Measurements from ENCODE around the gene DRD3. TPM values are rescaled to one million over a fixed set of nuclear protein-coding genes. Genes with fewer than 3 reads are reported as not detected.

The DRD3 gene
- total RNA-seq, 6 experiments from 2014 or later = not detected

DNA sequence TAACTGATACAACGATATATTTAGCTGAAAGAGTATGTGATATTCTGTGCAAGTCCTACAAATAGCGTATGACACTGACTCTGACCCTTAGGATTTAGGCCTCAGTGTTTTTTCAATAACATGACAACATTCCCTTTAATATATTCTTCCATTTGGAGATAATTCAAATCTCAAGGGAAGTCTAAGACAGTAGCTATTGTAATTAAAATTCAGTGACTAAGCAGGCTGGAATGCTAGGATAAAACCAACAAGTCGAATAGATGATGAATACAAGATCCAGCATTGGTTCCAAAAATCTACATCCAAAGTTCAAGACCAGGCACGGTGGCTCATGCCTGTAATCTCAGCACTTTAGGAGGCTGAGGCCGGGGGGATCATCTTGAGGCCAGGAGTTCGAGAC is 66.2 kb downstream of the DRD3 start:
- Mint-ChIP-seq H3K36me3 (ENCODE audit: low read depth) (no peaks in the 10 kb centered on the region), H3K4me3 (no peak overlapping the region), H3K4me1 (ENCODE audit: low read depth) (peaks cover 29% of the 10 kb centered on the region), H3K27me3 (ENCODE audit: insufficient read depth) (peaks cover 6% of the 10 kb centered on the region), H3K9me3 (no peaks in the 10 kb centered on the region), H3K27ac (no peak overlapping the region)
- TF ChIP-seq, protein P1, sequence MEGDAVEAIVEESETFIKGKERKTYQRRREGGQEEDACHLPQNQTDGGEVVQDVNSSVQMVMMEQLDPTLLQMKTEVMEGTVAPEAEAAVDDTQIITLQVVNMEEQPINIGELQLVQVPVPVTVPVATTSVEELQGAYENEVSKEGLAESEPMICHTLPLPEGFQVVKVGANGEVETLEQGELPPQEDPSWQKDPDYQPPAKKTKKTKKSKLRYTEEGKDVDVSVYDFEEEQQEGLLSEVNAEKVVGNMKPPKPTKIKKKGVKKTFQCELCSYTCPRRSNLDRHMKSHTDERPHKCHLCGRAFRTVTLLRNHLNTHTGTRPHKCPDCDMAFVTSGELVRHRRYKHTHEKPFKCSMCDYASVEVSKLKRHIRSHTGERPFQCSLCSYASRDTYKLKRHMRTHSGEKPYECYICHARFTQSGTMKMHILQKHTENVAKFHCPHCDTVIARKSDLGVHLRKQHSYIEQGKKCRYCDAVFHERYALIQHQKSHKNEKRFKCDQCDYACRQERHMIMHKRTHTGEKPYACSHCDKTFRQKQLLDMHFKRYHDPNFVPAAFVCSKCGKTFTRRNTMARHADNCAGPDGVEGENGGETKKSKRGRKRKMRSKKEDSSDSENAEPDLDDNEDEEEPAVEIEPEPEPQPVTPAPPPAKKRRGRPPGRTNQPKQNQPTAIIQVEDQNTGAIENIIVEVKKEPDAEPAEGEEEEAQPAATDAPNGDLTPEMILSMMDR (IDR thresholded peaks at IDR 0.05) = no peak
- peak; percentile 21 for DNase-seq

DNA sequence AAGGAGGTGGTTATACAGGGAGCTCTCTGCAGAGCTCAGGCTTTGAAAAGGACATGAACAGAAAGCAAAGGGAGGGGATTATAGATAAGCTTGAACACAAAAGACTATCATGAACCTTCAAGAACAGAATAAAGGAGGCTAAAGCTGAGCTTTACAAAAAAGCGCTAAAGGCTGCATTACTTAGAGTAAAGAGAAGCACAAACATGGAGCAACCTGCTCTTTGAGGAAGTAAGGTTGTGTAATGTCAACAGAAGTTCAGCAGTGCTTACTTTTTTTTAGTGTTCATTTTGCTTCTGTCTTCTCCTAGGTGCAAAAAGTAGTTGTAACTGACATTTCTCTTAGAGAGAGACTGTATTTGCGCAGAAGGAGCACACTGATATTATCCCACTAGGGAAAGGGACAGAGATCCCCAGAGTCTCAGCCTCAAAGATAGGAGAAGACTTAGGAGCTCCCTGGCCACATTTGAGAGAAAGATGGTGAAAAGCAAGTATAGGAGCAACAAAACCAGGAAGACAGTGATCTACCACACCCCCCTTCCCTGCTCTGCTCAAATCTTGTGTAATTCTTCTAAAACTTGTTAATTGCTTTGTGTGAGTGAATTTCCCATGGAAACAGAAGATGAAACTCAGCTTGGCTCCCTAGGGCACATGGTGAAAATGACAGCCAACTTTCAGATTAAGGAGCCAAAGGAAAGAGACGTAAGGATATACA is 67.6 kb downstream of the DRD3 start:
- no peak for DNase-seq
- TF ChIP-seq, protein P1 (IDR thresholded peaks at IDR 0.05) = no peak
- H3K27ac Mint-ChIP-seq = no peak overlapping the region
- no peaks in the 10 kb centered on the region for H3K9me3 Mint-ChIP-seq
- peaks cover 6% of the 10 kb centered on the region for H3K27me3 Mint-ChIP-seq (ENCODE audit: insufficient read depth)
- peaks cover 29% of the 10 kb centered on the region for H3K4me1 Mint-ChIP-seq (ENCODE audit: low read depth)
- no peak overlapping the region for H3K4me3 Mint-ChIP-seq
- no peaks in the 10 kb centered on the region for H3K36me3 Mint-ChIP-seq (ENCODE audit: low read depth)

DNA sequence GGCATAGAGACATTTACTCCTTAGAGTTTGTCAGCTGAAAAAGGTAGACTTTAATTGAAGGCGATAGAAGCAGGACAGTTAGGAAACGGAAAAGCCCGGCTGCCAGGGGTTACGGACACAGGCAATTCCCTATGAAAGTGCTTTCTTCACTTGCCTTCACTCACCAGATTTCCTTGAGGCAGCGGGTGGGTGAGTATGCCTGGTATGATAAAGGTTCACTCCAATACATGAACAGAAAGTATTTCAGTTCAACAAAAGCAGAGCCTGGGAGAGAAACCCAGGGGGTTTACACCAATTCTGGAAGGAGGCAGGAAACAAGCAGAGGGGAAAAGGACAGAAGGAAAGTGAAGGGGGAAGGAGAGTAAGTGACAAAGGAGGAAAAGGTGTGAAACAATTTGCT is 68.4 kb downstream of the DRD3 start:
- H3K9me3 Mint-ChIP-seq = no peaks in the 10 kb centered on the region
- no peak overlapping the region for H3K4me3 Mint-ChIP-seq
- peaks cover 29% of the 10 kb centered on the region for H3K4me1 Mint-ChIP-seq (ENCODE audit: low read depth)
- TF ChIP-seq, protein P1 (IDR thresholded peaks at IDR 0.05) = no peak
- H3K36me3 Mint-ChIP-seq (ENCODE audit: low read depth) = no peaks in the 10 kb centered on the region
- DNase-seq = no peak
- H3K27me3 Mint-ChIP-seq (ENCODE audit: insufficient read depth) = peaks cover 6% of the 10 kb centered on the region
- H3K27ac Mint-ChIP-seq = no peak overlapping the region

DNA sequence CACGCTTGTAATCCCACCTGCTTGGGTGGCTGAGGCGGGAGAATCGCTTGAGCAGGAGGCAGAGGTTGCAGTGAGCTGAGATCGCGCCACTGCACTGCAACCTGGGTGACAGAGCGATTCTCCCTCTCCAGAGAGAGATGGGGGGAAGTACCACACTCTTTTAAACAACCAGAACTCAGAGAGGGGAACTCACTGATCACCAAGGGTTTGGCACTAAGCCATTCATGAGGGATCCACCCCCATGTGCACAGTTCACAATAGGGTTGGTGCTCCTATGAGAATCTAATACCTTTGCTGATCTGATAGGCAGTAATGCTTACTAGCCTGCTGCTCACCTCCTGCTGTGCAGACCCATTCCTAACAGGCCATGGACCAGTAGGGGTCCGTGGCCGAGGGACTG is 70.7 kb downstream of the DRD3 start:
- H3K4me3 Mint-ChIP-seq = no peak overlapping the region
- TF ChIP-seq, protein P1 (IDR thresholded peaks at IDR 0.05) = no peak
- no peak for DNase-seq
- peaks cover 6% of the 10 kb centered on the region for H3K27me3 Mint-ChIP-seq (ENCODE audit: insufficient read depth)
- H3K4me1 Mint-ChIP-seq (ENCODE audit: low read depth) = peaks cover 30% of the 10 kb centered on the region
- H3K36me3 Mint-ChIP-seq (ENCODE audit: low read depth) = no peaks in the 10 kb centered on the region
- no peaks in the 10 kb centered on the region for H3K9me3 Mint-ChIP-seq
- H3K27ac Mint-ChIP-seq = no peak overlapping the region

DNA sequence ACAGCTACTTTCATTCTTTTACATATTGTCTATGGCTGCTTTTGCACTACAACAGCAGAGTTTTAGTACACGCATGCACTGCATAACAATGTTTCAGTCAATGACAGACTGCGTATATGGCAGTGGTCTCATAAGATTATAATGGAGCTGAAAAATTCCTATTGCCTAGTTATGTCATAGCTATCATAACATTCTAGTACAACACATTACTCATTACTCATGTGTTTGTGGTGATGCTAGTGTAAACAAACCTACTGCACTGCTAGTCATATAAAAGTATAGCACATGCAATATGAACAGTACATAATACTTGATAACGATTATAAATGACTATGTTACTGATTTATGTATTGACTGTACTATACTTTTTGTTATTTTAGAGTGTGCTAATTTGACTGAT is 74.4 kb downstream of the DRD3 start:
- H3K36me3 Mint-ChIP-seq (ENCODE audit: low read depth) = no peaks in the 10 kb centered on the region
- DNase-seq = peak; percentile 66
- H3K4me3 Mint-ChIP-seq = no peak overlapping the region
- no peak overlapping the region for H3K27ac Mint-ChIP-seq
- TF ChIP-seq, protein P1 (IDR thresholded peaks at IDR 0.05) = no peak
- H3K27me3 Mint-ChIP-seq (ENCODE audit: insufficient read depth) = peaks cover 6% of the 10 kb centered on the region
- H3K9me3 Mint-ChIP-seq = no peaks in the 10 kb centered on the region
- peaks cover 9% of the 10 kb centered on the region; the same call in 1 of the 2 replicates for H3K4me1 Mint-ChIP-seq (ENCODE audit: low read depth)

Measured in HFFc6 (cell line).